ENCODE results near the gene UBE4B.
"Not testable (repeated sequence)": the region's sequence is repeated elsewhere in the genome, so short reads cannot be mapped to it uniquely, and the experiment has no call there.

The UBE4B gene

GRCh38 chr1:10220200-10220599 is 187.4 kb downstream of the UBE4B start:
- Histone ChIP-seq H2AFZ (ENCODE audit: low read depth, low read length) (no peak overlapping the region), H3K36me3 (ENCODE audit: insufficient read depth, low read length) (no peaks in the 10 kb centered on the region), H4K20me1 (ENCODE audit: insufficient read depth, low read length) (peaks cover 4% of the 10 kb centered on the region; the same call in 1 of the 2 replicates), H3K4me3 (ENCODE audit: low read depth in 1 of 2, low read length in 2 of 2) (no peak overlapping the region), H3K4me2 (ENCODE audit: insufficient read depth, low read length) (no peak overlapping the region), H3K27me3 (ENCODE audit: insufficient read depth, low read length, poor library complexity) (no peaks in the 10 kb centered on the region), H3K79me2 (ENCODE audit: insufficient read depth, low read length) (peaks cover 7% of the 10 kb centered on the region), H3K4me1 (ENCODE audit: insufficient read depth, low read length) (no peaks in the 10 kb centered on the region), H3K9ac (ENCODE audit: low read depth, low read length) (no peak overlapping the region), H3K27ac (ENCODE audit: low read length) (no peak overlapping the region), H3K9me3 (ENCODE audit: insufficient read depth, low read length, severe bottlenecking) (no peaks in the 10 kb centered on the region)
- ATAC-seq (ENCODE audit: insufficient read depth, low read depth) (no peak), DNase-seq (no peak)
- TF ChIP-seq CTCF (IDR thresholded peaks at IDR 0.05; ENCODE audit: borderline replicate concordance, extremely low read depth, low read length, poor library complexity, severe bottlenecking) (no peak), EZH2 (IDR thresholded peaks at IDR 0.05; ENCODE audit: borderline replicate concordance, low read depth, low read length, severe bottlenecking) (no peak)

- not testable (repeated sequence) for ATAC-seq (ENCODE audit: insufficient read depth, low read depth); H3K79me2 ChIP-seq (ENCODE audit: insufficient read depth, low read length); H3K4me3 ChIP-seq (ENCODE audit: low read depth in 1 of 2, low read length in 2 of 2); H3K4me2 ChIP-seq (ENCODE audit: insufficient read depth, low read length); H3K36me3 ChIP-seq (ENCODE audit: insufficient read depth, low read length); H3K4me1 ChIP-seq (ENCODE audit: insufficient read depth, low read length); H3K9ac ChIP-seq (ENCODE audit: low read depth, low read length); H3K27me3 ChIP-seq (ENCODE audit: insufficient read depth, low read length, poor library complexity); H3K9me3 ChIP-seq (ENCODE audit: insufficient read depth, low read length, severe bottlenecking); DNase-seq; H3K27ac ChIP-seq (ENCODE audit: low read length); H2AFZ ChIP-seq (ENCODE audit: low read depth, low read length); H4K20me1 ChIP-seq (ENCODE audit: insufficient read depth, low read length)
Measured at GRCh38 chr1:10220657-10221056, 187.9 kb downstream of the UBE4B start.

- Histone ChIP-seq H3K27ac (ENCODE audit: low read length) (no peak overlapping the region), H3K4me1 (ENCODE audit: insufficient read depth, low read length) (no peaks in the 10 kb centered on the region), H3K9ac (ENCODE audit: low read depth, low read length) (no peak overlapping the region), H3K4me2 (ENCODE audit: insufficient read depth, low read length) (no peak overlapping the region), H3K9me3 (ENCODE audit: insufficient read depth, low read length, severe bottlenecking) (no peaks in the 10 kb centered on the region), H3K79me2 (ENCODE audit: insufficient read depth, low read length) (peaks cover 5% of the 10 kb centered on the region; the same call in 1 of the 2 replicates), H2AFZ (ENCODE audit: low read depth, low read length) (no peak overlapping the region), H3K36me3 (ENCODE audit: insufficient read depth, low read length) (no peaks in the 10 kb centered on the region), H3K4me3 (ENCODE audit: low read depth in 1 of 2, low read length in 2 of 2) (no peak overlapping the region), H3K27me3 (ENCODE audit: insufficient read depth, low read length, poor library complexity) (no peaks in the 10 kb centered on the region), H4K20me1 (ENCODE audit: insufficient read depth, low read length) (no peaks in the 10 kb centered on the region; the same call in 1 of the 2 replicates)
- TF ChIP-seq EZH2 (IDR thresholded peaks at IDR 0.05; ENCODE audit: borderline replicate concordance, low read depth, low read length, severe bottlenecking), result no peak
- no peak for TF ChIP-seq CTCF (IDR thresholded peaks at IDR 0.05; ENCODE audit: borderline replicate concordance, extremely low read depth, low read length, poor library complexity, severe bottlenecking)
- ATAC-seq (ENCODE audit: insufficient read depth, low read depth) (no peak), DNase-seq (no peak)
Measured at GRCh38 chr1:10225573-10225972, 192.8 kb downstream of the UBE4B start.

DNA sequence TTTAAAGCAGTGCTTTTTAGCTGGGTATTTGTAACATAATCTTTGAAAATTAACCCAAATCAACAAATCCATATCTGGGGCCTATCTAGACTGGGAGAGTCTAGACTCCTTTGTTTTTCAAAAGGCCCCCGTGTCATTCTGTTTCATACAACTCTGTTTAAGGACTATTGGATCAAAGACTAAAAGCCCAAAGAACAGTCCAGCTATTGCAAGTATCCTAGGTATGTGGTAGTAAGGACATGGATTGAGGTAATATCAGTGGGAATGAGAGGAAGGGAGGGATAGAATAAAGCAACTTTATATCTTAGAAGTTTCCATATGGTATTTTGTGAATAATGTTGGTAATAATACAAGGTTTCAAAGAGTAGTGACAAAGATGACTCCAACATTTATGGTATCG is 195.8 kb downstream of the UBE4B start:
- Histone ChIP-seq H3K27ac (ENCODE audit: low read length) (no peak overlapping the region), H3K27me3 (ENCODE audit: insufficient read depth, low read length, poor library complexity) (no peaks in the 10 kb centered on the region), H3K4me1 (ENCODE audit: insufficient read depth, low read length) (no peaks in the 10 kb centered on the region), H4K20me1 (ENCODE audit: insufficient read depth, low read length) (no peaks in the 10 kb centered on the region; the same call in 1 of the 2 replicates), H3K4me2 (ENCODE audit: insufficient read depth, low read length) (no peak overlapping the region), H3K79me2 (ENCODE audit: insufficient read depth, low read length) (peaks cover 5% of the 10 kb centered on the region; the same call in 1 of the 2 replicates), H3K36me3 (ENCODE audit: insufficient read depth, low read length) (no peaks in the 10 kb centered on the region), H3K9me3 (ENCODE audit: insufficient read depth, low read length, severe bottlenecking) (no peaks in the 10 kb centered on the region), H3K9ac (ENCODE audit: low read depth, low read length) (no peak overlapping the region), H2AFZ (ENCODE audit: low read depth, low read length) (no peak overlapping the region), H3K4me3 (ENCODE audit: low read depth in 1 of 2, low read length in 2 of 2) (no peak overlapping the region)
- DNase-seq (no peak), ATAC-seq (ENCODE audit: insufficient read depth, low read depth) (no peak)
- TF ChIP-seq CTCF (IDR thresholded peaks at IDR 0.05; ENCODE audit: borderline replicate concordance, extremely low read depth, low read length, poor library complexity, severe bottlenecking), result no peak
- TF ChIP-seq EZH2 (IDR thresholded peaks at IDR 0.05; ENCODE audit: borderline replicate concordance, low read depth, low read length, severe bottlenecking), result no peak

All from DND-41 (cell line).